HG03521 (cell line): ENCODE data around the gene NELFB.

ENCODE experiments used
- ATAC-seq: cut with Tn5 transposase; IDR thresholded peaks from one replicate; pipeline ENCODE4 v1.9.1; 2021; ENCODE audit warnings: mild to moderate bottlenecking, moderate library complexity; ENCODE audit not compliant: unreplicated experiment

NELFB gene

DNA sequence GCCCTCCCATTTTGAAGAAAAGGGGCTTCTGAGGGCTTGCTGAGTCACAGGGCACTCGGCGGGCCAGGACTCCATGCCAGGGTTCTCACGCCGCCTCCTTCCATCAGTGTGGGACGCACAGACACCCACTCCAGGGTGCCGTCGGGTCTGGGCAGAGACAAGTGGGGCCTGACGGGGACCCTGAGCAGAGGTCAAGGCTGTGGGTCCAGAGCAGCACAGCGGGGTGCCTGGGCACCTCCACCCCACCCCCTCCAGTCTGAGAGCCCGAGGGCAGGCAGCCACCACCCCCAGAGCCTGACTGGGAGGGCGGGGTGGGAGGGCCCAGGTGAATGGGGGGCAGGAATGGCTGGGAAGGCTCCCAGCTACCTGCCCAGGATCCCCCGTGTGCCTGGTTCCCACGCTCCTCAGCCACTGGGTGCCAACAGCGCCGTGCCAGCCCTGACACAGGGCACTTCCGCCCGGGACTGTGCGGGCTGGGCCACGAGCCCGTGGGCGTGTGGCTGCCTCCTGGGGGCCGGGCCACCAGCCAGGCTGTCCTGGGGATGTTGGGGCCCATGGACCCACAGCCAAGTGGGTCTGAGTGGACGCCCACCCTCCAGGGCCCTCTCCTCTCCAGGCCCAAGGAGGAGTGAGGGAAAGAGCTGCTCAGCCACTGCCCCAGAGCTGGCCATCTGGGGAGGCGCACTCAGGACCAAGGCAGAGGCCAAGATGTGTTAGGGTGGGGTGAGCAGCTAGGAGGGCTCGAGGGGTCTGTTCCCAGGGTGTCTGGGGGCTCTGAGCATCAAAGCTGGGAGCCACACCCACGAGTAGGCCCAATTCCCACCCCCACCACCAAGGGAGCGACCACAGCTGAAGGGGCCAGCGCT lies 57.1 kb downstream of the NELFB start:
- no peak for ATAC-seq

DNA sequence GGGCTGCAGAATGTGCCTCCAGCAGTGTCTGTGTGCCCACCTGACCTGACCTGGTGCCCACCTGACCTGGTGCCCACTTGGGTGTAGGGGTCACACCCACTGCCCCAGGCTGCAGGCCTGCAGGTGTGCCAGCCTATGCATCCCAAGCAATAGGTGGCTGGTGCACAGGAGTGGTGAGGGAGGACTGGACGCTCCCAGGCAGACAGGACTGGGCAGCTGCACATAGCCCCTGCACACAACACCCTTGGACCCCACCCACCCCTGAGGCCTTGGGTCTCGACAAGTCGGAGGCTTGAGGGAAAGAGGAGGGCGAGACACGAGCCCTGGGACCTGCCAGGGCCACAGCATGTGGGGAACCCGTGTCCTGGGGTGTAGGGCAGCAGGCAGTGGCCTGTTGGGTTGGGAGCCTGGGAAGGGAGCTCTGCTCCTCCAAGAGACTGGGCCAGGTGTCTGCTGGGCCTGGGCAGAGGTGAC lies 57.8 kb downstream of the NELFB start:
- ATAC-seq, result no peak

DNA sequence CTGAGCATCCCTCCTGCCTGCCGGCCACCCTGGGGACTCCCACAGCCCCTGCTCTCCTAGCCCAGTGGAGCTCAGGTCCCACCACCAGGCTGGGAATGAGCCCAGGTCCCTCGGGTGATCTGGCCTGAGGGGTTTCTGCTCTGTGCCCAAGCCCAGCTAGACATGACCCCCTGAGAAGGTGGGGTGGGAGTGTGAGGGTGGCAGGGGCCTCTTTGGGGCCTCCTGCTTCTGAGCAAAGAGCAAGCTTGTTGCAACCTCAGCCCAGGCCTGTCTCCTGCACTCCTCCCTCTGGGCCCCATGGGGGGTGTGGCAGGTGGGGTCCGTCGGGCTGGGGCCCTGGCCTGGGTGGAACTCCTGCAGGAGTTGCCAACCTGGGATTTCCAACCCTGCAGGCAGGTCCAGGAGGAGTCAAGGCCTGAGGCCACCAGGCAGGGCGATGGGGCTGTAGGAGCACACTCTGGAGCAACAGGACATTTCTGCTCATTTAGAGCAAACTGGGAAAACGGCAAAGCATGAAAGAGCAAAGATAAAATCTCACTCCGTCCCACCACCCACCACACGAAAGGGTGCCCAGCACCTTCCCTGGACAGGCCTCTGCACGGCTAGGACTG lies 58.3 kb downstream of the NELFB start:
- ATAC-seq, result no peak

DNA sequence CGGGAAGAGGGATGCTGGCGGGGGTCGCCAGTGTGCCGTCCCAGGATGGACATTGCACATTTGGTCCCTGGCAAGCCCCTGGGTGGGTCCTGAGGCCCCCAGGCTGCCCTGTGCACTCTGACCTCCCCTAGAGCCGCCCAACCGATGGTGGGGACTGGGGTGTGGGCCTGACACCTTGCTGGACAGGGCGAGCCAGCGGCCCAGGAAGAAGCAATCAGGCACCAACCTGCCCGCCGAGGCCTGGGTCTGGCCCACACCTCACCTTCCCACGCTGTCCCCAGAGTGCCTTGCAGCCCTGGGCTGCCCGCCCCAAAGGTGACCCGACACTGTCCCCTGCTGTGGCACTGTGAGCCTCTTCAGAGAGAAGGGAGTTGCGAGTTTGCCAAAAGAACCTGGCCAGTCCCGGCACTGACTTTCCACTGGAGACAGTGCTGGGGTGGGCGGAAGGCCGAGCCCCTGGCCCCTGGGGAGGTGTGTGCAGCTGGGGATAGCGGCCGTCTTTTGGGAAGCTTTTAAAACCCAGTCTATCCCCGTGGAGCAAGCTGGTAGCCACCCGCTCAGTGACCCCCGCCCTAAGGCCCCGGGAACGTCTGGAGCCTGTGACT lies 58.9 kb downstream of the NELFB start:
- no peak for ATAC-seq

DNA sequence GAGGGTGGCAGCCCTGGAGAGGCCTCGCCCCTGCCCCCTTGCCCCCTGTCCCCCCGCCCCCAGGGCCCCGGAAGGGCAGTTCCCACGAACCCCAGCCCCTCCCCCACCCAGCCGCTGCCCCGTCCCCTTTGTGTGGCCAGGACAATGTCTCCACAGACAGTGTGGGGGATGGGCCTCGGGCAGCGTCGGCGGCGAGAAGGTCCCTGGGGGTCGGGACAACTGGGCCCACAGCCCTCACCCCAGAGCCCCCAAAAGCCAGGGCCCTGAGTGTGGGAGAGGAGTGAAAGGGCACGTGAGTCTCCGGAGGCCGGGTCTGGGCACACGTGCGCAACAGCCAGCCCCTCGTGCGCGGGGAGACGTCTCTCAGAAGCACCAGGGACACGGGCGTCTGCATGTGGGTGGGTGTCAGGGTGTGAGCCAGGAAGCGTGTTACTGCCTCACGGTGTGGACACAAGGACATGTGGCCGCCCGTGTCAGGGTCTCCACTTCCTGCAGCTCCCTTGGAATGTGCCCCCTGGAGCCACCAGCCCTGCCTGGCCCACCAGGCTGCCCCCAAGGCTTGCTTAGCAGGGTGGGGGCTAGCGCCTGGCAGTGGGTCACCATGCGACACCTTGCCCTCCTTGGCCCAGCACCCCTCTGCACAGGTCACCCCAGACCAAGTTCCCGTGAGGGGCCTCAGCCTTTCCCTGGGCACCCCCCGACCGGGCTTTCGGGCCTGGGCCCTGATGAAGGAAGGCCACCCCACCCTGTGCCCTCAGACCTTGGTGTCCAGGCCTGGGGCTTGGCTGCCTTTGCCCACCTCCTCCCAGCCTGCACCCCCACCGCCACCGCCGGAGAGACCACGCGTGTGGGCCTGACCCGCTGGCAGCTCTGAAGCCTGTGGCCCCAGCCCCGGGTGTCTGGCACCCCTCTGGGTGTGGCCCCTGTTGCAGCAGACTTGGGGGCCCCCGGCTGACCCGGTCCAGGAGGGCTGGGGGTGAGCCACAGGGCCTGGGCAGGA lies 59.7 kb downstream of the NELFB start:
- ATAC-seq, result no peak

DNA sequence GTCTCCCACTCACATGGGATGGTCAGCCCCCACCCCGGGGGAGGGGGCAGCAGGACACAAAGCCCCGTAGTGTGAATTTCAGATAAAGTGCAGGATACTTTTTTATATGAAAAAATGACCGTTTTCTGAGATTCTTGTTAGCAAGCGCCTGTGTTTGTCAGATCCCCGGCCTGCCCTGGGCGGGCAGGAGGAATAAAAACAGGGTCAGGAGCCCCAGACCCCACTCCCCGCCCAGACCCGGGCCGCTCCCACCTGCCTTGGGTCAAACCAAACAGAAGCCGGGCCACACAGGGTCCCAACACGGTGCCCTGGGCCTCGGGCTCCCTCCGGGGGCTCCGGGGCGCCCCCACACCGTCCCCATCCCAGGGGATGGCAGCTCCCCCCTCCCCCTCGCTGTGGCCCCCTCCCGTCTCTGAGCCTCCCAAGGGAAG lies 60.5 kb downstream of the NELFB start:
- ATAC-seq, result no peak

DNA sequence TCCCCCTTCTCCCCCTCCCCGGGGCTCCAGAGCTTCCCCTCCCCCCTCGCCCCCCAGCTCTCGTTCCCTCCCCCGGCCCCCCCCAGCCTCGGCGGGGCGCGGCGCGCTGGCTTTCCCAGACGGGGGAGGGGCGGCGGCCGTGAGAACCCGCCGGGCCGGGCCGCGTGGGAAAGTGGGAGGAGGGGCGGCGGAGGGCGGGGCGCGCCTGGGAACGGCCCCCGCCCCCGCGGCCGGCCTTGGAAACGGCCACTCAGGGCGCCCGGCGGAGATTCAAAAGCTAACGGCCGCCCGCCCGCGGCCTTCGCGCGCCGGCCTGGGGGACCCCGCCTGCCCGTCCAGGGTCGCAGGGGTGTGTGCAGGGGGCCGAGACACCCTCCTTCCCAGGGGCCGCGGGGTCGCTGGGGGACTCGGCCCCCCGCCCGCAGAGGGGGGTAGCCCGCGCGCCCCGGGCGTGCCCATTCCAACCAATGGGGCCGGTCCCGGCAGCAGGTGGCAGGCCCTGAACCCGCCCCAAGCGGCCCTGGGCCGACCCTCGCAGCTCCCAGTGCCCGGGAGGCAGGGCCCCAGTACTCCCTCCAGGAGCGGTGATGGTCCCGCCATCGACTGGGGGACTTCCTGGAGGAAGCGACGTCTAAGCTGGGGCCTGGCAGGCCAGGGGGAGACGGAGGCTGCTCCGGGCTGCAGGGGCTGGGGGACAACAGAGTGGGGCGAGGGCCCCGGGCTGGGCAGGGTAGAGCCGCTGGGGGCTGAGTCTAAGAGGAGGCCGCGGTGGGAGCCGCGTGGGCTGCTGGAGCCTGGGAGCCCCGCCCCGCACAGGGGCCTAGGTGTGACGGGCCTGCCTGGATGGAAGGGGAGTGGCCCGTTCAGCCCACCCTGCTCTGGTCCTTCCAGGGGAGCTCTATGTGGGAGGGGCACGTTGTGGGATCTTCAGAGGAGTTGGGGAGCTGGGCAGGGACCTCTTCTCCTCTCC lies 61.2 kb downstream of the NELFB start:
- no peak for ATAC-seq

DNA sequence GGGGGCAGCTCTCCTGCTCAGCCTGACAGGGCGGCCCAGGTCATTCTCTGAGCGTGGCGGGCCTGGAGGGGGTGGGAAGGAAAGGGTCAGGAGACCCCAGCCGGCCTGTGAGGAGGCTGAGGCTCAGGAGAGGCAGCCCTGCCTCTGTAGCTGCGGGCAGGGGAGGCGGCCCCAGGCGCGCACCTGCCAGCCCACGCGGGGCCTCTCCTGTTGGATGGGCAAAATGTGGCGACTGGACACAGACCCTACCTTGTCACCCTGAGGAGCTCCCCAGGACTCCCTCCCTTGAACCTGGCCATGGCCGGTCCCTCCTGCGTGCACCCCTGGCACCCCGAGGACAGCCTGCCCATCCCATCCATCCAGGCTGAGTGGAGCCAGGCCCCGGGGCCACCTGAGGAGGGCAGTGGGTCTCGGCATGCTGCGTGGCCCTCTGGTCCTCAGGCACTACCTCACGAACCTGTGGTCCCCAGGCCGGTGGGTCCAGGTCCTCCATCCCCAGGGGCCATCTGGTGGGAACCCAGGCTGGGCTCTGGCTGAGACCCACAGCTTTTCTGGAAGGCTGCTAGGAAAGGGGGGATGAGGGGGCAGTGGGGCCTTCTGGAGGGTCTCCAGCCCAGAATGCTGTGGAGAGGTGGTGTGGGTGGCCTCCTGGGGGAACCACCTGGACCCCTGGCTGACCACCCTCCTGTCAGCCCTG lies 62.0 kb downstream of the NELFB start:
- no peak for ATAC-seq

DNA sequence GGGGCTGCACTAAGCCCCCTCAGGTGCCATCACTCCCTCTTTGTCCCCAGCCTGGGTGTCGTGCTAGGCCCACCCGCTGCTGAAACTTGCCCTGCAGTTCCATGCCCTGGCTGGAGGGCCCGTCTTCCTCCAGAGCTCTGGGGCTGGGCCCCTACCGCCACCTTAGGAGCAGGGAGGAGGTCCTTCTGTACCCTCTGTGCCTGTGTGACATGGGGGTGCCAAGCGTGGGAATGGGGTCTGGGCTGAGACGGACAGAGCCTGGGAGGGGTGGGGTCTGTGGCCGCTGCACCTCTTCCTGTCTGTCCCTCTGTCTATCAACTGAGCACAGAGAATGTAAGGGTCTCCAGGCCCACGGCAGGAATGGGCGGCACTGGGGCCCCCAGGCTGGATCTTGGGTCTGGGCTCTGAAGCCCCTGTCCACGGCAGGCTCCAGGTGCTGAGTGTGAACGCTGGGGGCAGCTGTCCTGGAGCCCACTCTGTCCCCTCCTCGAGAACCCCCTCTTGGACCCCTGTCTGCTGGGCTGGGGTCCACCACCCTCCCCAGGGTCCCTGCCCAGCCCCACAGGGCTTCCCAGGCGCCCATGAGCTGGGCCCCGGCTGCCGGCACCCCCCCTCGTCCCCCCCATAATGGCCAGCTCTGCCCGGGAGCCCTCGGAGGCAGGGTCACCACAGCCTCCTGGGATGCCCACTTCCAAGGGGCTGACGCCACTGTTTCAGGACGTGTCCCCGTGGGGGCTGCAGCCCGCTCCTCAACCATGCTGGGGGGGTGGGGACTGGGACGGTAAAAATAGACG lies 62.8 kb downstream of the NELFB start:
- ATAC-seq, result no peak

DNA sequence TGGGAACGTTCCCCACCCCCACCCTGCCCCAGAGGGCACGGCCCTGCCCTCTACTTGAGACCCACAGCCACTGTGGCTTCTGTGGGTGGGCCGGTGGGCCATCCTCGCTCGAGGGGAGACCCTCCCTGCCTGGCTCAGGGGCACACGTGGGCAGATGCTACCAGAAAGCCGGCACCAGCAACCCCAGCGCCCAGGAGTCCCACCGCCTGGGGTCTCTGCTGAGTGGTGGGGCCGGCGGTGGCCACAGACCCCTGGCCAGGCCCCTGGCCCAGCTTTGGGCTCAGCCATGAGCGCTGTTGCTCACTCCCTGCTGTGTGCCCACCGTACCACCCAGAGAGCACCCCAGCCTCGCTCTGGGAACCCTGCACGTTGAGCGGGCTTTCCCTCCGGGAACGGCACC lies 63.5 kb downstream of the NELFB start:
- ATAC-seq, result no peak

DNA sequence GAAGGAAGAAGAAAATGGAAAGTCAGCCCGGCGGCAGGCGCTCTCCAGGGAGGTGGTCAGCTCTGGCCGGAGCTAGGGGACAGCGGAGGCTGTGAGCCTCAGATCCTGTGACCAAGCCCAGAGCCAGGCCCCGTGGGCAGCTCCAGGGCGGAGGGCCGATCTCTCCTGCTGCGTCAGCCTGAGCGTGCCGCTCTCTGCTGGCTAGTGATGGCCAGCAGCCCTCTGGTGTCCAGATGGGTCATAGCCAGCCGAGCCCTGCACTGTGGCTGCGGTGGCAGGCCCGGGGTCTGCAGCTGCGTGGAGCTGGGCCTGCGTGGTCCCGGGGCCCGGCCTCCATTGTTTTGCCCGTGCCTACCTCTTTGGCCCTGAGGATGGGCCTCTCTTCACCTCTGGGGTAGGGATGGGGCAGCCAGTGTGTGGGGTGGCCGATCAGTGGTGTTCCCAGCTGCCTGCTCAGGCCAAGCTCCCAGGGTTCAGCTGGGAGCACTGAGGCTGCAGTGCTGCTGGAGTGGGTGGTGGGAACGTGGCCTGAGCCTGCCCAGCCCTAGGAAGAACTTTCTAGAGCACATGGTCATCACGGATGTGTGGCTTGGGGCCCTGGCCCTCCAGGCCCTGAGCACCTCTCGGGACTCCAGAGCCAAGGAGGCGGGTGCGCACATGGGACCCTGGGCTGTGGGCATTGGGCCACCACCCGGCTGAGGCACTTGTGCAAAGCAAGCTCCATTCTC lies 64.0 kb downstream of the NELFB start:
- ATAC-seq, result no peak

DNA sequence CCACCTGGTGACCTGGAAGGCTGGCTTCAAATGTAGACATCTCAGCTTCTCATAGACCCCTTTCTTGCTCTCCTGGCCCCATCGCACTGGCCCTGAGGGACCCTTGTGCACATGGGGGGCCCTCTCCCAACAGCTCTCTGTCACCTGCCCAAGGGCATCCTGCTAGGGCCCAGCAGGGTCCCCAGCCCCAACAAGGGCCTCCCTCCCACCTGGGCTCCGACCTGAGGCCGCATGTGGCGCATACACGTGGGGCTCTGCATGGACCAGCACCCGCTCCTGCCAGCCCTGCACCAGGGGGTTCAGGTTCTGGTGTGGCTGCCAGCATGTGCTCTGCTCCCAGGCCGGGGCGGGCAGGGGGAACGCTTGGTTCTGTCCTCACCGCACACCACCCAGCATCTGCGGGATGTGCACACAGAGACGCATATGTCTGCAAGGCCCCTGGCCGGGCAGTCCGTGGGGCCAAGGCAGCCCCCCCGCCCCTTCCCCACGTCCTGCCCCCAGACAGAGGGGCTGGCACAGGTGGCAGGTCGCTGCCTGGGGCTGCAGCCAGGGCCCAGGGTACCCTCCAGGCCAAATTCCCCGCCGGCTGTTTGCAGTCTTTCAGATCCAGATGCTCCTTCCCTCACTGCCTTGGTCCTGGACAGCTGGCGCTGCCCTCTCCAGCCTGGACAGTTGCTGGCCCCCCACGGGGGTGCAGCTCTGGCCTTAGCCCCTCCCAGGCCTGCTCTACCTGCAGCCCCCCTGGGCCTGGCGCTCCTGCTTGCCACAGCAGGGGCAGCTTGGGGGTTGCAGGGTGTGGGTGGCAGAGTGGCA lies 64.8 kb downstream of the NELFB start:
- ATAC-seq, result no peak

DNA sequence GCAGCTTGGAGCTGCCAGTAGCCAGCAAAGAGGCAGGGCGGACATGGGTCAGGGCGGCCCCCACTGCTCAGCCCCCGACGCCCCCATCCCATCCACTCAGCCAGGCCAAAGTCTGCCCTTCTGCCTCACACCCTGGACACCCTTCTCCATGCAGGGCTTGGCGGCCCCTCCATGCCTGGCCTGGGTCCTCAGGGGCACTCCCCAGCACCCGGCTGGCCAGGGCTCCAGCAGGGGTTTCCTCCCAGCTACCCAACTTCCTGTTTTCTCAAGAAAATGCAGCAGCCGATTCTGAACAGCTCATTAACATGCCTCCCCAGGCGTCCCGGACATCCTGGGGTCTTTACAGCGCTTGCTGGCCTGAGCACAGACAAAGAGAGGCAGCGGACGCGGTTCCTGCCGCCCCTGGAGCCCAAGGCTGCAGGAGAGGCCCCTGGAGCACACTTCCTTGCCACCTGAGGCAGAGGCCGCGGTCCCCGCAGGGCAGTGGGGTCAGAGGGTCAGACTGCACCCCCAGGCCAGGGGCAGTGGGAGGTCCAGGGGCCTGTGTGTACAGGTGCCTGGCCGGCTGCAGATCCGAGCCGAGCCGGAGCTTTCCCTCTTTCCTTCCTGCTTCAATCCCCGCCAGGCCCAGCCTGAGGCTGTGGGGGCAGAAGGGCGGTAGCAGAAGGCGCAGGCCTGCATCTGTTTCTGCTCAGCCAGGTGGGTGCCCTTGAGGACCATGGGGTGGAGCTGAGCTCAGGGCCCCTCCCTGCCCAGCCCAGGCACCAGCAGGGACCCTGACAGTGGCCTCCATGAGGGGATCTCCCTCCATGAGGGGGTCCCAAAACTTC lies 65.6 kb downstream of the NELFB start:
- no peak for ATAC-seq

DNA sequence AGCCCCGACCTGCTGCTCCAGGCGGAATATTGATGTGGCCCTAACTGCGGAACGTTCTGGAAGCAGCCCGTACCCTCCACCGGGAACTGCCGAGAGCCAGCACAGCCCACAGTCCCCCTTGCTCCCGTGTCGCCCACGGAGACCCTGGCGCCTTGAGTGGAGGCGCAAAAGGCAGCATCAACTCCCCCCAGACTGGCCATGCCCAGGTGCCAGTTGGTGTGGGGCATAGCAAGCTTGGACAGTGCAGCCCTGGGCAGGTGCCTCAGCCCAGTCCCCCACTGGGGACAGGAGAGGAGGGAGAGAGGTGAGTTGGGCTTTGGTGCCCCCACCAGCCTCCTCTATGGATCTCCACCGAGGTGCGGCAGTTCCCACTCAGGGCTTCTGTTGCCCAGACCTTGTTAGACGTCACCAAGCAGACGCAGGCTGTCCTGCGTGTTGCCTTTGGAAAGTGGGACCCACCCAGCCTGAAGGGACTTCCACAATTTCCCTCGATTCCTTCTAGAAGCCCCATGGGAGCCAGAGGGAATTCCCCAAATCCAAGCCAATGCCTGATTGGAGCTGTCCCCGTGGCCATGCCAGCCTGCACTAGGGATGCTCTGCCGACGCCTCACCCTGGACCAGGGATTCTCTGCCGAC lies 66.7 kb downstream of the NELFB start:
- no peak for ATAC-seq
